Measurements from ENCODE around the gene ZNF75A. TPM values are rescaled to one million over a fixed set of nuclear protein-coding genes. Genes with fewer than 3 reads are reported as not detected.

Gene ZNF75A
- total and polyA plus RNA-seq, 2 of the 4 experiments (the other 2 are of a cell fraction): 14.6 to 15.4 TPM

DNA sequence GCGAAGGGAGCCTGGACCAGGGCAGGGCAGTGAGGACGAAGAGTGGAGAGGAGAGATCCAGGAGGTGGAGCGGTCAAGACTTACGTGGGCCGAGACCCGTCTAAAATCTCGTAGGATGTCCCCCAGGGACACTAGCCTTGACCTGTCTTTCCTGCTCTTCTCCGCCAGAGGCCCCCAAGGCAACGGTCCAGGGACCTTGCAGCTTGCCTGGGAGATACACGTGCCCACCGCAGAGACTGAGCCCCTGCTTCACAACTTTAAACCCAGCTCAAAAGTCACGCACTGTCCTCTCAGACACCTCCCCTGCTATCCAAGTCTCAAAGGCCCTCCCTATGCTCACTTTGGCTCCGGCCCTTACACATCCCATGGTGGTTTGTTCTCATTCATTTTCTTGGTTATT lies 9.5 kb upstream of the ZNF75A start:
- H2BK20ac ChIP-seq (ENCODE audit: low read depth, low read length): no peak overlapping the region
- H3K4ac ChIP-seq (ENCODE audit: low read depth, low read length): no peak overlapping the region
- intact Hi-C loops (cut with micrococcal nuclease): no loop called here
- no peak overlapping the region for H3K9ac ChIP-seq (ENCODE audit: low read depth, low read length)
- H3K9me3 ChIP-seq (ENCODE audit: control insufficient read depth, insufficient read depth, low read length): peaks cover 59% of the 10 kb centered on the region
- H2BK120ac ChIP-seq (ENCODE audit: low read depth, low read length): no peak overlapping the region
- TF ChIP-seq, protein P1, sequence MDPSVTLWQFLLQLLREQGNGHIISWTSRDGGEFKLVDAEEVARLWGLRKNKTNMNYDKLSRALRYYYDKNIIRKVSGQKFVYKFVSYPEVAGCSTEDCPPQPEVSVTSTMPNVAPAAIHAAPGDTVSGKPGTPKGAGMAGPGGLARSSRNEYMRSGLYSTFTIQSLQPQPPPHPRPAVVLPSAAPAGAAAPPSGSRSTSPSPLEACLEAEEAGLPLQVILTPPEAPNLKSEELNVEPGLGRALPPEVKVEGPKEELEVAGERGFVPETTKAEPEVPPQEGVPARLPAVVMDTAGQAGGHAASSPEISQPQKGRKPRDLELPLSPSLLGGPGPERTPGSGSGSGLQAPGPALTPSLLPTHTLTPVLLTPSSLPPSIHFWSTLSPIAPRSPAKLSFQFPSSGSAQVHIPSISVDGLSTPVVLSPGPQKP (IDR thresholded peaks at IDR 0.05; ENCODE audit: borderline replicate concordance, low read depth, low read length): no peak
- TF ChIP-seq MAZ (IDR thresholded peaks at IDR 0.05; ENCODE audit: borderline replicate concordance, low read depth, low read length): no peak
- TF ChIP-seq FOS (IDR thresholded peaks at IDR 0.05; ENCODE audit: low read depth, low read length): no peak
- TF ChIP-seq RCOR1 (IDR thresholded peaks at IDR 0.05; ENCODE audit: insufficient replicate concordance, low read length): no peak
- no peak for TF ChIP-seq CEBPB (IDR thresholded peaks at IDR 0.05; ENCODE audit: low read depth, low read length)
- TF ChIP-seq NFE2L2 (IDR thresholded peaks at IDR 0.05; ENCODE audit: low read depth, low read length): no peak
- no peak for TF ChIP-seq RAD21 (IDR thresholded peaks at IDR 0.05; ENCODE audit: low read length)
- TF ChIP-seq CTCF (conservative IDR thresholded peaks at IDR 0.05; ENCODE audit: low read depth, low read length): no peak
- no peak for TF ChIP-seq POLR2A (IDR thresholded peaks at IDR 0.05; ENCODE audit: low read depth, low read length)
- TF ChIP-seq MAFK (IDR thresholded peaks at IDR 0.05; ENCODE audit: low read depth, low read length): no peak
- no peak for TF ChIP-seq CHD1 (IDR thresholded peaks at IDR 0.05; ENCODE audit: low read depth, low read length)
- TF ChIP-seq BHLHE40 (IDR thresholded peaks at IDR 0.05; ENCODE audit: low read depth, low read length): no peak
- TF ChIP-seq MXI1 (IDR thresholded peaks at IDR 0.05; ENCODE audit: borderline replicate concordance, low read depth, low read length): no peak
- no peak for TF ChIP-seq USF2 (IDR thresholded peaks at IDR 0.05; ENCODE audit: low read depth, low read length)
- TF ChIP-seq SMC3 (IDR thresholded peaks at IDR 0.05; ENCODE audit: low read depth, low read length): no peak
- TF ChIP-seq RFX5 (IDR thresholded peaks at IDR 0.05; ENCODE audit: low read depth, low read length): no peak
- H3K23ac ChIP-seq (ENCODE audit: low read depth, low read length): no peak overlapping the region
- BruUV-seq (replicated peaks): no TSS peak
- ChIA-PET CTCF (no interaction called here), POLR2A (ENCODE audit: unreplicated experiment) (no interaction called here)
- dilution Hi-C loops (cut with HindIII; ENCODE audit: low sequenced_read_pairs, unreplicated experiment): no loop called here
- H2BK5ac ChIP-seq (ENCODE audit: low read depth, low read length, poor library complexity, severe bottlenecking): no peak overlapping the region
- peaks cover 36% of the 10 kb centered on the region for H3K36me3 ChIP-seq (ENCODE audit: control insufficient read depth, insufficient read depth, low read length)
- H2AK9ac ChIP-seq (replicated peaks; ENCODE audit: low read depth, low read length, poor library complexity): no peak overlapping the region
- no peak overlapping the region for H3K4me2 ChIP-seq (ENCODE audit: low read depth, low read length)
- no peak overlapping the region for H3K27ac ChIP-seq (ENCODE audit: insufficient read depth, low read length)
- ATAC-seq (ENCODE audit: low read depth) (no peak), DNase-seq (no peak)
- H3K56ac ChIP-seq (ENCODE audit: extremely low read depth, insufficient read depth, low read length): no peak overlapping the region
- H3K14ac ChIP-seq (replicated peaks; ENCODE audit: low read depth, low read length): no peak overlapping the region
- no peak overlapping the region for H3K4me3 ChIP-seq (ENCODE audit: insufficient read depth, low read depth, low read length)
- no peaks in the 10 kb centered on the region for H3K9me1 ChIP-seq (ENCODE audit: insufficient read depth, low read length)
- H4K8ac ChIP-seq (ENCODE audit: low read depth in 2 of 2, low read length in 2 of 2): no peak overlapping the region
- H4K5ac ChIP-seq (ENCODE audit: low read depth, low read length): no peak overlapping the region
- H3K18ac ChIP-seq (ENCODE audit: low read depth, low read length): no peak overlapping the region
- H4K20me1 ChIP-seq (ENCODE audit: insufficient read depth, low read length): peaks cover 10% of the 10 kb centered on the region; the same call in 1 of the 2 replicates
- no peak overlapping the region for H2AK5ac ChIP-seq (ENCODE audit: low read depth, low read length)
- in situ Hi-C loops (cut with MboI; ENCODE audit: low sequenced_read_pairs): no loop called here
- H3K79me1 ChIP-seq (ENCODE audit: low read depth in 1 of 2, low read length in 2 of 2): peaks cover 43 to 48% of the 10 kb centered on the region in 2 experiments
- H4K91ac ChIP-seq (ENCODE audit: insufficient read depth, low read depth, low read length): no peak overlapping the region
- WGBS, 2 experiments (ENCODE audit: extremely low coverage in 2 of 2, insufficient read length in 1 of 2): no CpG with 5 or more reads among the region's 13 CpGs
- no peak overlapping the region for H2BK15ac ChIP-seq (ENCODE audit: low read depth, low read length)
- no peaks in the 10 kb centered on the region for H3K4me1 ChIP-seq (ENCODE audit: control insufficient read depth, insufficient read depth, low read length)
- H2AFZ ChIP-seq (replicated peaks; ENCODE audit: low read length, poor library complexity): no peak overlapping the region
- H3K27me3 ChIP-seq (ENCODE audit: control insufficient read depth, insufficient read depth, low read length): no peaks in the 10 kb centered on the region

Measured in IMR-90 (cell line).